ENCODE measurements around the gene CD8B2. TPM values are rescaled to one million over a fixed set of nuclear protein-coding genes. Genes with fewer than 3 reads are reported as not detected.
A peak's percentile ranks its signal among the peaks of the same experiment; 100 is the strongest.
"Not testable (repeated sequence)": the region's sequence is repeated elsewhere in the genome, so short reads cannot be mapped to it uniquely, and the experiment has no call there.

CD8B2 gene
- total RNA-seq, 1 experiment from 2014 or later = not detected

DNA sequence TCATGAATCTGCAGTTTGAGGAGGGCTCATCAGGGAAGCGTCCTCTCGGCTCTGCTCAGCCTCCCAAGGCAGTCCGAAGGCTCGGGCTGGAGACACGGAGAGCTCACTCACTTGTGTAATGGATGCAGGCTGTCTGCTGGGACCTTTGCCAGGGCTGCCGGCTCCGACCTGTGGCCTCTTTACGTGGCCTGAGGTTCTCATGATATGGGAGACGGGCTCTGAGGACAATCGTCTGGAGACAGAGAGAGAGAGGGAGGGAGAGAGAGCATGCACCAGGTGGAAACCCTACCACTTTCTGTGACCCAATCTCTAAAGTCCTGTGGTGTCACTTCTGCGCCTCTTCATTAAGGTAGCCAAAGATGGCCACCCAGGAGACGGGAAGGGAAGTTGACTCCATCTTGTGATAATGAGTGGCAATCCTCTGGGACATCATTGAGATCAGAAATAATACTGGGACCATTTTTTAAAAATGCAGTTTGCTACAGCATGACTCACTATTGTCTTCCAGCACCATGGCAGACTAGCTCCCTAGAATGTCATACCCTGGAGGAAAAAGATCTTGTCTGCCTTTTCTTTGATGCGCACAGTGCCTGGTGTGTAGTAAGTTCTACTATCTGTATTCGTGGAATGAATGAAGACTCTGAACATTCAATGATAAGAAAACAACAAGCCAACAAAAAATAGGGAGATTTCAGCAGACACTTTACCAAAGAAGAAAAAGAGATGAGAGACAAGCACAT, 60.2 kb downstream of the CD8B2 start:
- no peak for DNase-seq (ENCODE audit: extremely low read depth, low read depth)

DNA sequence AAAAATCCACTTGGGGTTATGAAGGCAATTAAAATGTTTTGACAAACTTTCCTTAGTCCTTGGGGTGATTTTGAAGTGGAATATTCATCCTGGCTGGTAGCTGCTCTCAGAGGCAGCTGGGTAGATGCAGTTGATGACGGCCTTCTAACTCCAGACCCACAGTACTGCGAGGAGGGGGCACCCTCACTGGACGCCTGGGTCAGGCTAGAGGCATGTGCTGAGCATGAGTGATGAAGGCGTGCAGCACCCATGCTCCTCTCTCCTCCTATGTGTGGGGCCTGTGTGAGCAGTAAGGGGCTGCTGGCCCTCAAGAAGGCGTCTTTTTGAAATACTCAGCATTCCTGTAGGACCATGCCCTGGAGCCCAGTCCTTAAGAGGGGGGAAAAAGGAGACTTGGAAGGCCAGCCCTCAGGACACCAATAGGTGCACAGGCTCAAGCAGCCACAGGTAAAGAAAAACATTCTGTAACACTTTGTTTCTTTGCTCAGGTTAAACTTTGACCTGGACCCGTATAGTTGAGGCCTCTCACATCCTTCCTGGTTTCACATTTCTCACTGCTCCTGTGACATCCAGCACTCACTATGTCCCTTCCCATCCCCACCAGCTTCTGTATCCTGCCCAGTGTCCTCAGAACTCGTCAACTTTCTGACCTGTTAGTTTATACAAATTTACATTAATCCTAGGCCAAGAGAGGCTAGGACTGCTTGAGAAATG, 64.4 kb downstream of the CD8B2 start:
- DNase-seq (ENCODE audit: extremely low read depth, low read depth) = no peak

DNA sequence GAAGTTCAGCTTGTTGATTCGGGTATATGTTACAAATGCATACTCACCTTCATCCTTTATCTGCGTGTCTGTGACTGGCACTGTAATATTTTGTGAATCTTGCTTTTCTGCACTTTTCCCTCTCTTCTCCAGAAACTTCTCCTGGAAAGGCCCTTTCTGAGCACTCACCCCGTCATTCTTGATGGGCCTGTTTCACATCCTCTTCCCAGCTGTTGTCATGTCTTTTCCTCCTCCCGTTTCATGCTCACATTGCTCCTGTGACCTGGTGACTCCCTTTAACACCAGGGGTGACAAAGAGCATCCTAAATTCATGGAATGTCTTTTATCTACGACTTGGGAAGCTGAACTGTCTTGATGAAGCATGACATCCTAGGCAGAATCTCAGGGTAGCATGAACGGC, 65.8 kb downstream of the CD8B2 start:
- DNase-seq (ENCODE audit: extremely low read depth, low read depth) = no peak

DNA sequence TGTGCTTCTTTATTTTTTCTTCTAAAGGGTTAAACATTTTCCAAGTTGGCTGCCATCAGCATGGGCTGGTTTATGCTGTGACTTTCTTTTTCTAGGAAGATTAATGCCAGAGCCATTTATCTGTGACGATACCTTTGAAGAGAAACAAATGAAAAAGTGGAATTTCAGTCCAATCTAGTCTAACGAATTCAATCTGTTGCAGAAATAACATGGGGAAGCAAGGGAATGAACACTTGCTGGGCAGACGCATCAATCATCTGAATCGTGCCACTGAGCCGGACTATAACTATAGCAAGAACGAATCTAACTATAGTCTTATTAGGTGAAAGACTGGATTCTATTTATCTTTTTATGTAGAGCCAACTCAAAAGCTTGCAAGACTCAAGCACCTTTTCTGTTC, 66.2 kb downstream of the CD8B2 start:
- no peak for DNase-seq (ENCODE audit: extremely low read depth, low read depth)

GRCh38 chr2:106554411-106554810, 67.2 kb downstream of the CD8B2 start:
- DNase-seq (ENCODE audit: extremely low read depth, low read depth) = no peak

- DNase-seq (ENCODE audit: extremely low read depth, low read depth) = no peak
These were observed 67.9 kb downstream of the CD8B2 start for GRCh38 chr2:106555053-106555452.

GRCh38 chr2:106559786-106560185, 72.6 kb downstream of the CD8B2 start:
- DNase-seq (ENCODE audit: extremely low read depth, low read depth) = not testable (repeated sequence)

GRCh38 chr2:106560773-106561172, 73.6 kb downstream of the CD8B2 start:
- DNase-seq (ENCODE audit: extremely low read depth, low read depth) = no peak

GRCh38 chr2:106561356-106561755, 74.2 kb downstream of the CD8B2 start:
- DNase-seq (ENCODE audit: extremely low read depth, low read depth) = no peak

- DNase-seq (ENCODE audit: extremely low read depth, low read depth) = no peak
These were observed 74.6 kb downstream of the CD8B2 start for GRCh38 chr2:106561803-106562202.

DNA sequence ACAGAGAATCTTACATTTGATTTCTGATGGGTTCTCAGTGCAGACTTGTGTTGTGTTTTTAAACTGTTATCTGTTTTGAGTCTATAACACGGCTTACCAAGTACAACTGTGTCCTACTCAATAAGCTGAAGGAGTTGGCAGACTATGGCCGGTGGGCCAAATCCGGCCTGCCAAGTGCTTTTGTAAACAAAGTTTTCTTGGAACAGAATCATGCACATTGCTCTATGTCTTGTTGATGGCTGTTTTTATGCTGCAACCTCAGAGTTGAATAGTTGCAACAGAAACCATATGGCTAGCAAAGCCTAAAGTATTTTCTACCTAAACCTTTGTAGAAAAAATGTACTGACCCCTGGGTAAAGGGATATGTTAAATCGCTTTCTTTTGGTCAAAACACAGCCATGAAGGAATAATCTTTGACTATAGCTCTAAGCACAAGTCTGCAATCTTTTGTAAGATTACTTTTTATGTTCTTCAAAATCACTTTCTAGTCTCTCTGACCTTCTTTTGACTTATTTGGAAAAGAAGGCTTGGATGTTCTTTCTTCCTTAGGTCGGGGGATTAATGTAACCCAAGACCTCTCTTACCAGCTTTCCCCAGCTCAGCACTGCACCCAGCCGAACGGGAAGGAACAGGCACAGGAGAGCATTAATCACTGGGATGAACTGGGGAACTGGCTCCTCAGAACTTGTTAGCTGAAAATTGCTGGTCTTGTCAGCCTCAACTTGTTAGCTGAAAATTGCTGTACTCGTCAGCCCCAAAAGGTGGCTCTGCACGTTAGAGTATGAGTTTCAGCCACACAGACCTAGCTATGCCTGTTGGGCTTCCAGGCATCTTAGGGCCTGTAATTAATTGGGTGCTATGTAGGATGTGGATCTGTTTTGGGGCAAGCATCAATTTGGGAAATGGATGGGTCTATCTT, 75.4 kb downstream of the CD8B2 start:
- no peak for DNase-seq (ENCODE audit: extremely low read depth, low read depth)

DNA sequence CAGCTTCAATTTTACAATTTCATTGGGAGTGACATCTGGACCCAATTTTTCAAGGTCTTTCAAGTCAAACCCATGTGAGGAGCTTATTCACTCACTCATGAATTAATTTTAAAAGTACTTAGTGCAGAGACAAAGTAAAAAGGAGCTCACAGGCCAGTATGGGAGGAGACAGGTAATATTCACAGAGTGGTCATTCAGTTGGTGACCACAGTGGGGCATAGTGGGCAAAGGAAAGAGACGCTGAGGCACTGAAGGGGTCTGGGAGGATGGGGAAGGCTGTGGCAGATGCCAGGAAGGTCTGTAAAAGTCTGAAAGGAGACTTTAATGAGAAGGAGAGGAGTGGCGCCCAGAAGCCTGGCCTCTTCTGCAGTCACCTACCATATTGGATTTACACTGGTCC, 76.0 kb downstream of the CD8B2 start:
- DNase-seq (ENCODE audit: extremely low read depth, low read depth) = no peak

GRCh38 chr2:106565599-106565998, 78.4 kb downstream of the CD8B2 start:
- DNase-seq (ENCODE audit: extremely low read depth, low read depth) = no peak

- DNase-seq (ENCODE audit: extremely low read depth, low read depth) = peak; percentile 15
These were observed 78.9 kb downstream of the CD8B2 start for GRCh38 chr2:106566050-106566449.

DNA sequence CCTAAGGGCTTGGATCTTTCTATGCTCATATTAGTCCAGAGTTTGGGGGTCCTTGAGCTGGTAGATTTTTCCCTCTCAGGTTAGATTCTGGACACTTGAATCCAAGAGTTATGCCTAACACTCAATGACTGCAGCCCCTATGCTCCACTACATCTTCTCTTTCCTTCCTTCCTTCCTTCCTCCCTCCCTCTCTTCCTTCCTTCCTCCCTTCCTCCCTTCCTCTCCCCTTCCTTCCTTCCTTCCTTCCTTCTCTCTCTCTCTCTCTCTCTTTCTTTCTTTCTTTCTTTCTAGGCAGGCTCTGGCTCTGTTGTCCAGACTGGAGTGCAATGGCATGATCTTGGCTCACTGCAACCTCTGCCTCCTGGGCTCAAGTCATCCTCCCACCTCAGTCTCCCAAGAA, 79.3 kb downstream of the CD8B2 start:
- DNase-seq (ENCODE audit: extremely low read depth, low read depth) = not testable (repeated sequence)

DNA sequence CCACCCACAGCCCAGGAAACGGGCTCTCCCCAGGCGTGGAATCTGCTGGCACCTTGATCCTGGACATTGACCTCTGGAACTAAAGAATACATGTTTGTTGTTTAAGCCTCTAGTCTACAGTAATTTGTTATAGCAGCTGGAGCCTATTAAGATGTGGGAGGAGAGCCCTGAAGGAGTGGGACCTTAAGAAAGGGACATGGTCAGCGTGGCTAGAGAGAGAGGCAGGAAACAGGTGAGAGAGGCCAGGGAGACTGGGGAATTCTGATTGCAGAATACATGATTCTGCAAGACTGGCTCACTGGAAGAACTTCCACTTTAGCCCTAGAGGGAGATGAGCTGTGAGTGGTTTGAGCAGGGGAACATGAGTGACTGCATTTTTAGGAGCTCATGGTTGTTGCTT, 83.2 kb downstream of the CD8B2 start:
- DNase-seq (ENCODE audit: extremely low read depth, low read depth) = no peak

Other genes starting within 250 kb of the CD8B2 start
- 0.05 and 0.06 TPM in 2 replicates for gene RGPD3, start 19.0 kb upstream of the CD8B2 start, total RNA-seq (2014; rRNA removed; shearing (Covaris generic))

All from NCI-H460 (cell line).